HFF-Myc (cell line): ENCODE data around the gene NBL1.

ENCODE experiments used
- DNase-seq: peaks from one replicate; pipeline ENCODE4 v3.0.0-alpha.2; 2011; ENCODE audit warnings: low read depth; ENCODE audit errors: extremely low read depth
- H3K4me3 ChIP-seq: replicated peaks from 2 replicates; pipeline ENCODE4 v1.5.1; 2011; ENCODE audit warnings: low read depth, mild to moderate bottlenecking, control low read depth, low read length
- CTCF ChIP-seq: IDR thresholded peaks from 2 replicates; pipeline ENCODE4 v1.5.1; 2012; ENCODE audit warnings: mild to moderate bottlenecking, low read depth, low read length, control low read depth; ENCODE audit errors: missing control alignments

NBL1 gene

GRCh38 chr1:19654386-19654785 is 10.3 kb downstream of the NBL1 start:
- TF ChIP-seq CTCF = no peak
- DNase-seq = no peak
- no peak overlapping the region for H3K4me3 ChIP-seq

GRCh38 chr1:19654886-19655717 is 11.0 kb downstream of the NBL1 start:
- no peak for TF ChIP-seq CTCF
- H3K4me3 ChIP-seq = no peak overlapping the region
- no peak for DNase-seq

GRCh38 chr1:19655718-19656080 is 11.6 kb downstream of the NBL1 start:
- no peak overlapping the region for H3K4me3 ChIP-seq
- no peak for DNase-seq
- TF ChIP-seq CTCF = no peak

GRCh38 chr1:19656134-19656779 is 12.1 kb downstream of the NBL1 start:
- no peak for TF ChIP-seq CTCF

GRCh38 chr1:19656780-19657466 is 12.8 kb downstream of the NBL1 start:
- no peak overlapping the region for H3K4me3 ChIP-seq
- TF ChIP-seq CTCF = no peak
- no peak for DNase-seq

More at GRCh38 chr1:19656134-19656779, 12.1 kb downstream of the NBL1 start:
- H3K4me3 ChIP-seq = no peak overlapping the region
- DNase-seq = no peak

- TF ChIP-seq CTCF = no peak
- H3K4me3 ChIP-seq = no peak overlapping the region
- DNase-seq = no peak
These were observed 13.4 kb downstream of the NBL1 start for GRCh38 chr1:19657511-19657910.
